ENCODE results near the gene DST.

DST gene

GRCh38 chr6:56440551-56440981 is 202.1 kb downstream of the DST start:
- no peaks in the 10 kb centered on the region for H3K4me1 ChIP-seq (ENCODE audit: control insufficient read depth, insufficient read depth, low read length, unreplicated experiment)
- no peak overlapping the region for H3K4me3 ChIP-seq (ENCODE audit: low read depth, low read length)
- H2AFZ ChIP-seq (ENCODE audit: low read length, unreplicated experiment), result no peak overlapping the region
- no peaks in the 10 kb centered on the region for H3K27me3 ChIP-seq (ENCODE audit: insufficient read depth, low read length)
- no peaks in the 10 kb centered on the region for H3K36me3 ChIP-seq (ENCODE audit: insufficient read depth, low read length)
- H3K27ac ChIP-seq (ENCODE audit: low read depth, low read length), result no peak overlapping the region
- H3K79me2 ChIP-seq (ENCODE audit: control insufficient read depth, insufficient read depth, low read length, unreplicated experiment), result no peaks in the 10 kb centered on the region

GRCh38 chr6:56437171-56437900 is 205.4 kb downstream of the DST start:
- Histone ChIP-seq H3K27ac (ENCODE audit: low read depth, low read length) (no peak overlapping the region), H3K36me3 (ENCODE audit: insufficient read depth, low read length) (no peaks in the 10 kb centered on the region), H3K4me3 (ENCODE audit: low read depth, low read length) (no peak overlapping the region), H3K4me1 (ENCODE audit: control insufficient read depth, insufficient read depth, low read length, unreplicated experiment) (no peaks in the 10 kb centered on the region), H2AFZ (ENCODE audit: low read length, unreplicated experiment) (no peak overlapping the region), H3K27me3 (ENCODE audit: insufficient read depth, low read length) (no peaks in the 10 kb centered on the region; the same call in 1 of the 2 replicates), H3K79me2 (ENCODE audit: control insufficient read depth, insufficient read depth, low read length, unreplicated experiment) (no peaks in the 10 kb centered on the region)

GRCh38 chr6:56435754-56436153 is 206.9 kb downstream of the DST start:
- H3K27ac ChIP-seq (ENCODE audit: low read depth, low read length), result no peak overlapping the region
- no peaks in the 10 kb centered on the region; the same call in 1 of the 2 replicates for H3K27me3 ChIP-seq (ENCODE audit: insufficient read depth, low read length)
- no peak overlapping the region for H2AFZ ChIP-seq (ENCODE audit: low read length, unreplicated experiment)
- no peaks in the 10 kb centered on the region for H3K4me1 ChIP-seq (ENCODE audit: control insufficient read depth, insufficient read depth, low read length, unreplicated experiment)
- no peaks in the 10 kb centered on the region for H3K79me2 ChIP-seq (ENCODE audit: control insufficient read depth, insufficient read depth, low read length, unreplicated experiment)
- no peaks in the 10 kb centered on the region for H3K36me3 ChIP-seq (ENCODE audit: insufficient read depth, low read length)
- H3K4me3 ChIP-seq (ENCODE audit: low read depth, low read length), result no peak overlapping the region

DNA sequence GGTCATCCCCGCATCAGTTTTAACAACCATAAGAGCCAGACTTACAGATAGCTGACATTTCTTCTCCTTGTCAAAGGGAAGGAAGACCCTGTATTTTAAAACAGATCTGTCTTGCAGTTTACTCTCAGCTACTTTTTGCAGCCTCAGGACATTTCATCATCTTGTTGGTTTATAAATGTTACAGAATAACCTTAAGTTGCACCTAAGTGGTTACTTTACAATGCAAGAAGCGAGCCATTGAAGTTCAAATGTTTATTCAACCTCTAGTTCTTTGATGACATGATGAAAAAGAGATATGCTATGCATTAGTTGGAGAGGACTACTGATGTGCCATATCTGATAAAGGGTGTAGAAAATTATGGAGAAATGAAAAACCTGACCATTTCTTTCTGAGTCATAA is 207.4 kb downstream of the DST start:
- Histone ChIP-seq H3K27me3 (ENCODE audit: insufficient read depth, low read length) (no peaks in the 10 kb centered on the region; the same call in 1 of the 2 replicates), H3K36me3 (ENCODE audit: insufficient read depth, low read length) (no peaks in the 10 kb centered on the region), H3K4me1 (ENCODE audit: control insufficient read depth, insufficient read depth, low read length, unreplicated experiment) (no peaks in the 10 kb centered on the region), H3K4me3 (ENCODE audit: low read depth, low read length) (no peak overlapping the region), H3K79me2 (ENCODE audit: control insufficient read depth, insufficient read depth, low read length, unreplicated experiment) (no peaks in the 10 kb centered on the region), H3K27ac (ENCODE audit: low read depth, low read length) (no peak overlapping the region), H2AFZ (ENCODE audit: low read length, unreplicated experiment) (no peak overlapping the region)

DNA sequence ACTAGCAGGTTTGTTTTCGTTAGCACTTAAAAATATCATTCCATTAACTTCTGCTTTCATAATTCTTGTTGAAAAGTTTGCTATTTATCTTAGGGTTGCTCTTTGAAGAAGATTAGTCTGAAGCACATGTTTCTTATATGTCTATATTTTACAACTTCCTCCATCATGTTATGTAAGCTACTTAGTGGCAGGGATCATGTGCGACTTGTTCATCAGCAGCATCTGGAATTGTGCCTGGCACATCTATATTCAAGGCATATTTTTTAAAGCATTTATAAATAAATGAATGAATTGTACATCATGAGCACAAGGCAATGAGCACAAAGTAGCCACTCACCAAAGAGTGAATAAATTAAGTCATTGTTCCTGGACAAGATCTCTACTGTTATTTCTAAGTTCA is 208.1 kb downstream of the DST start:
- no peaks in the 10 kb centered on the region for H3K79me2 ChIP-seq (ENCODE audit: control insufficient read depth, insufficient read depth, low read length, unreplicated experiment)
- H3K4me1 ChIP-seq (ENCODE audit: control insufficient read depth, insufficient read depth, low read length, unreplicated experiment), result no peaks in the 10 kb centered on the region
- H3K27ac ChIP-seq (ENCODE audit: low read depth, low read length), result no peak overlapping the region
- H3K27me3 ChIP-seq (ENCODE audit: insufficient read depth, low read length), result no peaks in the 10 kb centered on the region; the same call in 1 of the 2 replicates
- H2AFZ ChIP-seq (ENCODE audit: low read length, unreplicated experiment), result no peak overlapping the region
- no peak overlapping the region for H3K4me3 ChIP-seq (ENCODE audit: low read depth, low read length)
- no peaks in the 10 kb centered on the region for H3K36me3 ChIP-seq (ENCODE audit: insufficient read depth, low read length)

DNA sequence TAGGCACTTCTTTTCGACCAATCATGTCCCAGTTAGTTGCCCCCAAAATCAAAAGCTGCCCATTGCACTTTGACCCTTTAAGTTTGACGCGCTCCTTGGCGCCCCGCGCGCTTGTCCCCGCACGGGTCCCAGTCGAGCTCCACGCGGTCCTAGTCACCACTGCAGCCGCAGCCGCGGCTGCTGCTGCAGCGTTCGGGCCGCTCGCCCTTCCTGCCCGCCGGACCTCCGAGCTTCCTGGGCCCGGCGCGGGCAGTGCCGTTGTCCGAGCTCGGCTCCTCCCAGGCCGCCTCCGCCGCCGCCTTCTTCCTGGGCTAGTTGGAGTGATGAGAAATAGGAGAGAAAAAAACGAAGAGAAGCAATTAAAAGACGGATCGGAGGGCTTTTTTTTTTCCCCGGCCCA is 209.6 kb downstream of the DST start:
- Histone ChIP-seq H3K27ac (ENCODE audit: low read depth, low read length) (no peak overlapping the region), H3K4me1 (ENCODE audit: control insufficient read depth, insufficient read depth, low read length, unreplicated experiment) (no peaks in the 10 kb centered on the region), H3K79me2 (ENCODE audit: control insufficient read depth, insufficient read depth, low read length, unreplicated experiment) (no peaks in the 10 kb centered on the region), H2AFZ (ENCODE audit: low read length, unreplicated experiment) (no peak overlapping the region), H3K27me3 (ENCODE audit: insufficient read depth, low read length) (peaks cover 2% of the 10 kb centered on the region; the same call in 1 of the 2 replicates), H3K36me3 (ENCODE audit: insufficient read depth, low read length) (no peaks in the 10 kb centered on the region), H3K4me3 (ENCODE audit: low read depth, low read length) (no peak overlapping the region)

GRCh38 chr6:56432194-56432593 is 210.5 kb downstream of the DST start:
- no peak overlapping the region for H3K27ac ChIP-seq (ENCODE audit: low read depth, low read length)
- no peaks in the 10 kb centered on the region for H3K36me3 ChIP-seq (ENCODE audit: insufficient read depth, low read length)
- H2AFZ ChIP-seq (ENCODE audit: low read length, unreplicated experiment), result no peak overlapping the region
- no peaks in the 10 kb centered on the region for H3K4me1 ChIP-seq (ENCODE audit: control insufficient read depth, insufficient read depth, low read length, unreplicated experiment)
- H3K4me3 ChIP-seq (ENCODE audit: low read depth, low read length), result no peak overlapping the region
- no peaks in the 10 kb centered on the region for H3K79me2 ChIP-seq (ENCODE audit: control insufficient read depth, insufficient read depth, low read length, unreplicated experiment)
- peaks cover 4% of the 10 kb centered on the region; the same call in 1 of the 2 replicates for H3K27me3 ChIP-seq (ENCODE audit: insufficient read depth, low read length)

- H3K4me3 ChIP-seq (ENCODE audit: low read depth, low read length), result no peak overlapping the region
- H3K36me3 ChIP-seq (ENCODE audit: insufficient read depth, low read length), result no peaks in the 10 kb centered on the region
- no peak overlapping the region for H3K27ac ChIP-seq (ENCODE audit: low read depth, low read length)
- H3K27me3 ChIP-seq (ENCODE audit: insufficient read depth, low read length), result peaks cover 6% of the 10 kb centered on the region; the same call in 1 of the 2 replicates
- no peaks in the 10 kb centered on the region for H3K4me1 ChIP-seq (ENCODE audit: control insufficient read depth, insufficient read depth, low read length, unreplicated experiment)
- no peaks in the 10 kb centered on the region for H3K79me2 ChIP-seq (ENCODE audit: control insufficient read depth, insufficient read depth, low read length, unreplicated experiment)
- no peak overlapping the region for H2AFZ ChIP-seq (ENCODE audit: low read length, unreplicated experiment)
Observed at GRCh38 chr6:56430629-56431600, 211.8 kb downstream of the DST start.

DNA sequence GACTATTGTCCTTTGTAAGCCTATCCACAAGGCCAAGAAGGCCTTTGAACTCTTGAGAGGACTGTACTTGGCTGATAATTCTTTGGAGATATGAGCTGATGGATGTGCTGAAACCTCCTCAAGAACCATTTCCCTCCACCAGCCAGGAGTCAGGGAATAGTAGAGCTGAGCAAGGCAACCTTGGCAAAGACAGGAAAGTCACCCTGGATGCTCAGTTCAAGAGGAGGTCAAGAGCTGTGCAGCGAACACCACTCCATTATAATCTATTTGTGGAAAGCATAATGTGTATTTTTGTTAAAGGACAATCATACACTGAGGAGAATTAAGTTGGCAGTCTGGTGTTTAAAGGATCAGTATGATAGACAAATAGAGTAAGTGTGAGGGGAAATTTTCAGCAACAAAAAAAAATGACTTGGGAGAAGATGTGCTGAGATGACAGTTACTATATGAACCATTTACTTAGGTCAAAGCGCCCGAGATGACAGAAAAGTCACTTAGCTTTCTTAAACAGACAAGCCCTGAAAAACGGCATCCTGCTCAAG is 218.1 kb downstream of the DST start:
- H3K27me3 ChIP-seq (ENCODE audit: insufficient read depth, low read length), result peaks cover 12% of the 10 kb centered on the region; the same call in 1 of the 2 replicates
- H3K36me3 ChIP-seq (ENCODE audit: insufficient read depth, low read length), result no peaks in the 10 kb centered on the region
- H3K27ac ChIP-seq (ENCODE audit: low read depth, low read length), result no peak overlapping the region
- no peaks in the 10 kb centered on the region for H3K79me2 ChIP-seq (ENCODE audit: control insufficient read depth, insufficient read depth, low read length, unreplicated experiment)
- no peak overlapping the region for H3K4me3 ChIP-seq (ENCODE audit: low read depth, low read length)
- H2AFZ ChIP-seq (ENCODE audit: low read length, unreplicated experiment), result no peak overlapping the region
- no peaks in the 10 kb centered on the region for H3K4me1 ChIP-seq (ENCODE audit: control insufficient read depth, insufficient read depth, low read length, unreplicated experiment)

- Histone ChIP-seq H3K27ac (ENCODE audit: low read depth, low read length) (no peak overlapping the region), H3K79me2 (ENCODE audit: control insufficient read depth, insufficient read depth, low read length, unreplicated experiment) (no peaks in the 10 kb centered on the region), H3K27me3 (ENCODE audit: insufficient read depth, low read length) (peaks cover 12% of the 10 kb centered on the region; the same call in 1 of the 2 replicates), H3K4me3 (ENCODE audit: low read depth, low read length) (no peak overlapping the region), H3K36me3 (ENCODE audit: insufficient read depth, low read length) (no peaks in the 10 kb centered on the region), H2AFZ (ENCODE audit: low read length, unreplicated experiment) (no peak overlapping the region), H3K4me1 (ENCODE audit: control insufficient read depth, insufficient read depth, low read length, unreplicated experiment) (no peaks in the 10 kb centered on the region)
Observed at GRCh38 chr6:56424064-56424463, 218.6 kb downstream of the DST start.

Data from ACC112 (cell line).